NB4 (cell line): ENCODE measurements around the gene HYAL1.

Experiments
- CTCF ChIP-seq: IDR thresholded peaks from one replicate; pipeline ENCODE4 v1.5.1; 2012; ENCODE audit warnings: low read depth, low read length
- MAX ChIP-seq: IDR thresholded peaks from 2 replicates; pipeline ENCODE4 v1.6.1; 2011; ENCODE audit warnings: low read depth, low read length

GRCh38 chr3:50290161-50290641, 13.2 kb downstream of the HYAL1 start:
- no peak for TF ChIP-seq CTCF
- TF ChIP-seq MAX: no peak
